SK-N-SH treated with all-trans-retinoic acid at 6 μM for 48 hours (cell line): Measurements from ENCODE around the gene TIPIN.

Experiments used
- ARNTL ChIP-seq: fragments of 450-650 bp; formaldehyde crosslinking; IDR thresholded peaks from 2 replicates; pipeline ENCODE4 v1.5.0; 2020; ENCODE audit warnings: low read depth, mild to moderate bottlenecking, moderate library complexity, borderline replicate concordance
- CSDC2 ChIP-seq: fragments of 250-450 bp; sonication (Bioruptor Pico); IDR thresholded peaks from 2 replicates; pipeline ENCODE4 v1.5.0; 2020; ENCODE audit warnings: mild to moderate bottlenecking, moderate library complexity
- ESRRG ChIP-seq: fragments of 250-450 bp; sonication (Bioruptor Pico); IDR thresholded peaks from 2 replicates; pipeline ENCODE4 v1.6.1; 2021; ENCODE audit warnings: mild to moderate bottlenecking
- GLIS3 ChIP-seq: fragments of 250-450 bp; sonication (Bioruptor Pico); IDR thresholded peaks from 2 replicates; pipeline ENCODE4 v1.5.0; 2020; ENCODE audit warnings: mild to moderate bottlenecking, moderate library complexity
- ISL1 ChIP-seq: fragments of 250-450 bp; sonication (Bioruptor Pico); IDR thresholded peaks from 2 replicates; pipeline ENCODE4 v2.1.2; 2022; ENCODE audit warnings: mild to moderate bottlenecking, moderate library complexity
- PATZ1 ChIP-seq: fragments of 250-450 bp; sonication (Bioruptor Pico); IDR thresholded peaks from 2 replicates; pipeline ENCODE4 v1.8.0; 2020; ENCODE audit warnings: mild to moderate bottlenecking, moderate library complexity, borderline replicate concordance
- PPARA ChIP-seq: fragments of 250-450 bp; sonication (Bioruptor Pico); IDR thresholded peaks from 2 replicates; pipeline ENCODE4 v1.5.0; 2020; ENCODE audit warnings: mild to moderate bottlenecking, borderline replicate concordance
- SNAI2 ChIP-seq: fragments of 250-450 bp; sonication (Bioruptor Pico); IDR thresholded peaks from 2 replicates; pipeline ENCODE4 v1.5.0; 2020; ENCODE audit warnings: mild to moderate bottlenecking, moderate library complexity
- ZC3H10 ChIP-seq: fragments of 250-450 bp; sonication (Bioruptor Pico); IDR thresholded peaks from 2 replicates; pipeline ENCODE4 v1.5.1; 2021; ENCODE audit warnings: mild to moderate bottlenecking, moderate library complexity
- ZFP3 ChIP-seq: fragments of 250-450 bp; sonication (Bioruptor Pico); IDR thresholded peaks from 2 replicates; pipeline ENCODE4 v1.5.0; 2020; ENCODE audit warnings: mild to moderate bottlenecking, moderate library complexity
- ZFP30 ChIP-seq: fragments of 450-650 bp; formaldehyde crosslinking; IDR thresholded peaks from 2 replicates; pipeline ENCODE4 v1.5.0; 2022; ENCODE audit warnings: mild to moderate bottlenecking, moderate library complexity
- ZNF70 ChIP-seq: fragments of 450-650 bp; formaldehyde crosslinking; IDR thresholded peaks from 2 replicates; pipeline ENCODE4 v1.5.0; 2020; ENCODE audit warnings: mild to moderate bottlenecking, moderate library complexity
- ZNF8 ChIP-seq: fragments of 450-650 bp; formaldehyde crosslinking; IDR thresholded peaks from 2 replicates; pipeline ENCODE4 v1.5.0; 2020; ENCODE audit warnings: mild to moderate bottlenecking, moderate library complexity

- TF ChIP-seq ESRRG (CRISPR knock-in tag) (no peak), ZFP30 (CRISPR knock-in tag) (no peak), GLIS3 (CRISPR knock-in tag) (no peak), ARNTL (CRISPR knock-in tag) (no peak), ISL1 (no peak), ZC3H10 (no peak), PPARA (CRISPR knock-in tag) (no peak), ZNF8 (no peak), ZFP3 (CRISPR knock-in tag) (no peak), ZNF70 (CRISPR knock-in tag) (no peak), CSDC2 (CRISPR knock-in tag) (no peak), PATZ1 (CRISPR knock-in tag) (no peak), SNAI2 (CRISPR knock-in tag) (no peak)
Measured at GRCh38 chr15:66356077-66356358, 467 bp downstream of the TIPIN start.
